GM13976 (cell line): ENCODE results near the gene HCST.

Experiments used
- DNase-seq: peaks from one replicate; pipeline ENCODE4 v3.0.0; 2012; ENCODE audit warnings: low spot score
- CTCF ChIP-seq: IDR thresholded peaks from 2 replicates; pipeline ENCODE4 v1.5.1; 2012; ENCODE audit warnings: borderline replicate concordance, mild to moderate bottlenecking; ENCODE audit not compliant: insufficient read depth; ENCODE audit errors: extremely low read depth, missing control alignments, control extremely low read depth
- in situ Hi-C: fragments of 300-500 bp; cut with MboI; formaldehyde crosslinking; loops from one replicate; pipeline ENCODE4 v1.12.0; 2022; ENCODE audit warnings: low sequenced_read_pairs, mixed read lengths, inconsistent platforms; ENCODE audit not compliant: unreplicated experiment

Gene HCST

GRCh38 chr19:35936738-35937268 lies 34.5 kb downstream of the HCST start:
- TF ChIP-seq CTCF, result no peak
- no peak for DNase-seq
- in situ Hi-C loops, result loop anchor here (10.0 kb wide), 1 partner anchor 52 kb away; no protein-coding TSS in a partner anchor

DNA sequence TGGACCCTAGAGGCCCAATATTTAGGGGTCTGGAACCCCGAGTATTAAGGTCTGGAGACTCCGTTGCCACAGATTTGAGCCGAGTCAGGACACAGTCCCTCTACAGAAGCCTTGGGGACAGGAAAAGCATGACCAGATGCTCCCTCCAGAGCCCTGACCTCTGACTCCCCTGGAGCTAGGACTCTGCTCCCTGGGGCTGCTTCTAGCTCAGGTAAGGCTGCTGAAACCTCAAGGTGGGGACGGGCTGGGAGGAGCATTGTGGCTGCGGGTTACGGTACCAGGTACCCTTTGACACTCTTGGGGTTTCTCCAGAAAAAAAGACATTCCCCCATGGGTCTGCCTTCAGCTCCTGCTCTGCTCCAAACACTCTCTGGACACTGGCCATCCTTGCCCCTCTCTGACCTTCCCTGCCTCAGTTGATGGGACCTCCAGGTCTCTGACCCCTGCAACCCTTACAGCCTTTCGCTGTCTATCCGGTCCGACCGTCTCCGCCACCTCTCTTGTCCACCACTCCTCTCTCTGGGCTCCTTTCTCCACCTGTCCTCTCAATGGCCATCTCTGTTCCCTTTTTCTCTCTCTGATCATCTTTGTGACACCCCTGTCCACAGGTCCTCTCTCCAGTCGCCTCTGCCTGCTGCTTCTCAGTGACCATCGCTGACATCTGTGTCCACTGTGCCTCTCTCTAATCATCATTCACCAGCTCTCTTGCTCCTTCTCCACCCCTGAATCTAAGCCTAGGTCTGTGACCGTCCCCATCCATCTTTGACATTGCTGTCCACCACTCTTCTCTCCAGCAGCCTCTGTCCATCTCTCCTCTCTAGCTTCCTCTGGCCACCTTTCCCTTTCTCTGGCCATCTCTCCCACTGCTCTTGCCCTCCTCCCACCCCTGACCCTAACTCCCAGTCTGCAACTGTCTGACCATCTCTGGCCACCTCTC lies 35.3 kb downstream of the HCST start:
- no peak for TF ChIP-seq CTCF
- no peak for DNase-seq
- in situ Hi-C loops, result loop anchor here (10.0 kb wide), 1 partner anchor 53 kb away; no protein-coding TSS in a partner anchor

DNA sequence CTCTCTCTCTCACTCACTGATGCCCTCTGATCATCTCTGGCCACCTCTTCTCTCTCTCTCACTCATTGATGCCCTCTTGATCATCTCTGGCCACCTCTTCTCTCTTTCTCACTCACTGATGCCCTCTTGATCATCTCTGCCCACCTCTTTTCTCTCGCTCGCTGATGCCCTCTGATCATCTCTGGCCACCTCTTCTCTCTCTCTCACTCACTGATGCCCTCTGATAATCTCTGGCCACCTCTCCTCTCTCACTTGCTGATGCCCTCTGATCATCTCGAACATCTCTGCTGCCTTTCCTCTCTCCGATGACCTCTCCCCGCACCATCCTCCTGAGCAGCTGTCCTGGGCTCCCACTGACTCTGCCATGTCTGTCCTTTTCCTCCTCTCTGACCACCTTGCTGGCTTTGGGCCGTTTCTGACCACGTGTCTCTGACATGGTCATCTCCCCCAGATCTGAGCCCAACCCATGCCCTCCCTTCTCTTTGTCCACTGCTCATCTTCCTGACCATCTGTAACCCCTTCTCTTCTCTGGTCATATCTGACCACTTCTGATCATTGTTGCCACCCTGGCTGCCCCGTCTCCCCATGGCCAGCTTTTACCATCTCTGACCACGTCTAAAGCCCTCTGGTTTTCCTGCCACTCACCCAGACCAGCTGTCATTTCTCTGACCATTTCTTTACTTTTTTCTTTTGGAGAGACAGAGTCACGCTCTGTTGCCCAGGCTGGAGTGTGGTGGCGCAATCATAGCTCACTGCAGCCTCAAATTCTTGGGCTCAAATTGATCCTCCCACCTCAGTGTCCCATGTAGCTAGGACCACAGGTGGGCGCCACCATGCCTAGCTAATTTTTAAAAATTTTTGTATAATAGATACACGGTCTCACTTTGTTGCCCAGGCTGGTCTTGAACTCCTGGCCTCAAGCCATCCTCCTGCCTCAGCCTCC lies 36.2 kb downstream of the HCST start:
- in situ Hi-C loops, result loop anchor here (10.0 kb wide), 1 partner anchor 54 kb away; no protein-coding TSS in a partner anchor
- DNase-seq, result no peak
- no peak for TF ChIP-seq CTCF

GRCh38 chr19:35939307-35940077 lies 37.2 kb downstream of the HCST start:
- DNase-seq, result no peak
- in situ Hi-C loops, result loop anchor here (10.0 kb wide), 1 partner anchor 55 kb away; no protein-coding TSS in a partner anchor
- TF ChIP-seq CTCF, result no peak

DNA sequence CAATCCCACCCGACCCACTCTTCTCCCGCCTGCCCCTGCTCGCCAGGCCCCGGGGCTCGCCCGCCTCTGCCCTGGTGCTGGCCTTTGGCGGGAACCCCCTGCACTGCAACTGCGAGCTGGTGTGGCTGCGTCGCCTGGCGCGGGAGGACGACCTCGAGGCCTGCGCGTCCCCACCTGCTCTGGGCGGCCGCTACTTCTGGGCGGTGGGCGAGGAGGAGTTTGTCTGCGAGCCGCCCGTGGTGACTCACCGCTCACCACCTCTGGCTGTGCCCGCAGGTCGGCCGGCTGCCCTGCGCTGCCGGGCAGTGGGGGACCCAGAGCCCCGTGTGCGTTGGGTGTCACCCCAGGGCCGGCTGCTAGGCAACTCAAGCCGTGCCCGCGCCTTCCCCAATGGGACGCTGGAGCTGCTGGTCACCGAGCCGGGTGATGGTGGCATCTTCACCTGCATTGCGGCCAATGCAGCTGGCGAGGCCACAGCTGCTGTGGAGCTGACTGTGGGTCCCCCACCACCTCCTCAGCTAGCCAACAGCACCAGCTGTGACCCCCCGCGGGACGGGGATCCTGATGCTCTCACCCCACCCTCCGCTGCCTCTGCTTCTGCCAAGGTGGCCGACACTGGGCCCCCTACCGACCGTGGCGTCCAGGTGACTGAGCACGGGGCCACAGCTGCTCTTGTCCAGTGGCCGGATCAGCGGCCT lies 37.9 kb downstream of the HCST start:
- TF ChIP-seq CTCF, result no peak
- in situ Hi-C loops, result no loop called here
- DNase-seq, result no peak
